Bronchus fibroblast of lung (primary cell): ENCODE data around the gene PDE9A. TPM values are rescaled to one million over a fixed set of nuclear protein-coding genes. Genes with fewer than 3 reads are reported as not detected.

Experiments
- total RNA-seq: library from RNA; depleted of rRNA; stranded (reverse); fragments of >200 nt; gene quantifications from 2 replicates; pipeline ENCODE4 v1.2.3, GENCODE V29; 2015

Gene PDE9A
- 0.15 and 0.84 TPM in 2 replicates for total RNA-seq

DNA sequence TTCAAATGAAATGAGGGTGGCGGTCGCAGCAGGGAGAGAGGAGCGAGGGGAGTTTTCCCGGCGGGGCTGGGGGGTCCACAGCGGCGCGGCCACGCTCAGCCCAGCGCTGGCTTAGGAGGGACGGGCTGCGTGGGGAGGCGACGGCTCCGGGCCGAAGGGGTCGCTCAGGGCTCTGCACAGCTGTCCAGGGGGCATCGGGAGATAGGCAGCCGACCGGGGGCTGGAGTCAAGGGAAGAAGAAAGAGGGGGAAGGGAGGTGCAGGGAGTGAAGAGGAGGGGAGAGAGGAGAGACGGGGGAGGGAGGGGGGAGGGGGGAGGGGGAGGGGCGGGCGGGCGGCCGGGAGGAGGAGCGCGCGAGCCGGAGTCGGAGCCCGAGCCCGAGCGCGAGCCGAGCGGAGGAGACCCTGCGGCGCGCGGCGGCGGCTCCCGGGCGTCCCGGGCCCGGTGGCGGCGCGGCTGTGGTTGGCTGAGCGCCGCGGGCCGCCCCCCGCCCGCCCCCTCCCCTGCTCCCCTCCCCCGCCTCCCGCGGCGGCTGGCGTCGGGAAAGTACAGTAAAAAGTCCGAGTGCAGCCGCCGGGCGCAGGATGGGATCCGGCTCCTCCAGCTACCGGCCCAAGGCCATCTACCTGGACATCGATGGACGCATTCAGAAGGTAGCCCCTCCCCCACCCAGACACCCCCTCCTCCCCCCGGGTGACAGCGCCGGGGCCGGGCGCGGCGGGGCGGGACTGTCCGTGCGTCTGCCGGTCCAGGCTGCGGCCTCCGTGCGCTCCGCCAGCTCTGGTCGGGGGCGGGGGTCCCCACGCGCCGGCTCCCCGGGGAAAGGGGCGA, at the start of gene PDE9A:
TSS of gene PDE9A (plus strand) at position 391 of the 831 bp plus-strand sequence. CDS start at position 585, 194 bp downstream.

Other genes with a start within 250 kb of the PDE9A start
- not detected in 2 replicates for gene UBASH3A, start 249.7 kb upstream of the PDE9A start, total RNA-seq
- gene RSPH1, start 157.4 kb upstream of the PDE9A start, total RNA-seq: not detected in 2 replicates
- 0.74 and 3.7 TPM in 2 replicates for gene SLC37A1, start 139.8 kb upstream of the PDE9A start, total RNA-seq
- 6.7 and 8.3 TPM in 2 replicates for gene WDR4, start 225.9 kb downstream of the PDE9A start, total RNA-seq
- 33.3 and 38.9 TPM in 2 replicates for gene NDUFV3, start 239.7 kb downstream of the PDE9A start, total RNA-seq